ENCODE measurements around the gene PERM1.
A peak's percentile ranks its signal among the peaks of the same experiment; 100 is the strongest.
"Not testable (repeated sequence)": the region's sequence is repeated elsewhere in the genome, so short reads cannot be mapped to it uniquely, and the experiment has no call there.

The PERM1 gene

GRCh38 chr1:1013922-1014648 lies 32.2 kb upstream of the PERM1 start:
- no peak for DNase-seq

DNA sequence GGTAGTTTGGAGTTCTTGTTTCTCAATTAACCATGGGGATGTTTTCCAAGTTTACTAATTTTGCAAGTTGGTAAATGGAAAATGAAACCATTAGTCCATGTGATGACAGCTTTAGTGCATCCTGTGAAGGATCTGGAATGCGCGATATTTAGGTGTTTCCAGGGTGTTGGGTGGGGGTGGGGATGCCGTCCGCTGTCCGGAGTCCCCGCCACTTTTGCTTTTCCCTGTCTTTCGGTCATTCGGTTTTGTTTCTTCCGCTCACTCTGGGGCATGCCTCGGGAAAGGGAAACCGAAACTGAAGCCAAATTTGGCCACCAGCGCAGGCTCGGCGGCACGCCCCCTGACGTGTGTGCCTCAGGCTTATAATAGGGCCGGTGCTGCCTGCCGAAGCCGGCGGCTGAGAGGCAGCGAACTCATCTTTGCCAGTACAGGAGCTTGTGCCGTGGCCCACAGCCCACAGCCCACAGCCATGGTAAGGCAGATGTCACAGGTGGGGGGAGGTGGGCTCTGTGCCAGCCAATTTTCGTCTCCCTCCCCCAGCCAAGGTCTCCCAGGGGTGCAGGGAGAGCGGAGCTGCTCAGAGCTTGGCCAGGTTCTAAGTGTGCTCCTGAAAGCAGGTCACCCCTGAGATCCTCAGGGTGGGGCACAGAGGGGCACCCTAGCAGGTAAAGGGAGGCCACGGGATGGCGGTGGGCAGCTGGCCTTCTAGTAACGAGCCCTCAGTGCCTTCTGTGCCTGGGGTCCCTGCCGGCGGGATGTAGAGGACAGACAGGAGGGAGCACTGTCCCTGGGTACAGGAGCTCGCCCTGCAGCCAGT lies 31.4 kb upstream of the PERM1 start, which contains the start of gene ISG15:
TSS of gene ISG15 (plus strand) at position 393 of the 817 bp plus-strand sequence. CDS start at position 470, 77 bp downstream.
- DNase-seq = peak; percentile 76

DNA sequence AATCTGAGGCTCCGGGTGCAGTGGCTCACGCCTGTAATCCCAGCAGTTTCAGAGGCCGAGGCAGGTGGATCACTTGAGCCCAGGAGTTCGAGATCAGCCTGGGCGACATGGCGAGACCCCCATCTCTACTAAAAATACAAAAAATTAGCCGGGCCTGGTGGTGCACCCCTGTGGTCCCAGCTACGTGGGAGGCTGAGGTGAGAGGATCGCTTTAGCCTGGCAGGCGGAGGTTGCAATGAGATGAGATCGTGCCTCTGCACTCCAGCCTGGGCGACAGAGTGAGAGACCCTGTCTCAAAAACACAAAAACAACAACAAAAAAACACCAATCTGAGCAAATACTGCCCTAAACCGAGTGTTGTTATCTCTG lies 30.8 kb upstream of the PERM1 start:
- DNase-seq = not testable (repeated sequence)

- DNase-seq = no peak
These were observed 29.6 kb upstream of the PERM1 start for GRCh38 chr1:1011396-1011949.

GRCh38 chr1:1010131-1010530 lies 28.2 kb upstream of the PERM1 start:
- DNase-seq = not testable (repeated sequence)

DNA sequence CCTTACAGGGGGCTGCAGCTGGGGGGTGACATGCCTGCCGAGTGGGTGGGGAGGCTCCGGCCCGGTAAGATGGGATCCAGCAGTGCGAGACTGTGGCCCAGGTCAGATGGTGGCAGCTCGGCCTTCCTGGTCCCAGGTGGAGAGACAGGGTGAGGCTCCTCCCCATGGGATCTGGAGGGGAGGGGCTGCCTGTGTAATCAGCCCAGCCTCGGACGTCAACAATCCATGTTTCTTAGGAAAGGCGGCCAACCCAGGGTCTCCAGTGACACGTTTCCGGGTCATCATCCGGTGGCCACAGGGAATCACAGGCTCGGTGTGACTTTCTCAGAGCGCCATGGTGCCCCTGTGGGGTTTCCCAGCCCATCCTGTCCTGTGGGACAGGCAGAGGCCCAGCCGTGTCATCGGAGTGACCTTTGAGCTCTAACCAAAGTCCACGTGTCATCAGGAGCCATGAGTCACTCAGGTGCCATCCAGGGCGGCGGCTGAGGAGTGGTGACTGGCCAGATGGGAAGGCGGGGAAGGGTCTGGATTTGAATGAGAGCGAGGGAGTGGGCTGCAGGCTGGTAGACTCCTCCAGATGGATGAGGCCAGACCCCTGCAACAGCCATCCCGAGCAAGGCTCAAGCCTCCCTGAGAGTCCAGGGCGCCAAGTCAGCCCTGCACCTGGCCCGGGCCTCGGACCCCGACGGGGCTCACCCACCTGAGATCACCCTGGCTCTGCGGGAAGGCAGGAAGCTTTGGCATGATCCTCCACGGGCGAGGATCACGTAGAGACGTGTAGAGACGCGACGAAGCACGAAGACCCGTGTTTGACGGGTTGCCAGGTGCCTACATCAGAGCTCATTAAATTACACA lies 24.6 kb upstream of the PERM1 start:
- DNase-seq = no peak

- no peak for DNase-seq
These were observed 23.9 kb upstream of the PERM1 start for GRCh38 chr1:1005774-1006304.

DNA sequence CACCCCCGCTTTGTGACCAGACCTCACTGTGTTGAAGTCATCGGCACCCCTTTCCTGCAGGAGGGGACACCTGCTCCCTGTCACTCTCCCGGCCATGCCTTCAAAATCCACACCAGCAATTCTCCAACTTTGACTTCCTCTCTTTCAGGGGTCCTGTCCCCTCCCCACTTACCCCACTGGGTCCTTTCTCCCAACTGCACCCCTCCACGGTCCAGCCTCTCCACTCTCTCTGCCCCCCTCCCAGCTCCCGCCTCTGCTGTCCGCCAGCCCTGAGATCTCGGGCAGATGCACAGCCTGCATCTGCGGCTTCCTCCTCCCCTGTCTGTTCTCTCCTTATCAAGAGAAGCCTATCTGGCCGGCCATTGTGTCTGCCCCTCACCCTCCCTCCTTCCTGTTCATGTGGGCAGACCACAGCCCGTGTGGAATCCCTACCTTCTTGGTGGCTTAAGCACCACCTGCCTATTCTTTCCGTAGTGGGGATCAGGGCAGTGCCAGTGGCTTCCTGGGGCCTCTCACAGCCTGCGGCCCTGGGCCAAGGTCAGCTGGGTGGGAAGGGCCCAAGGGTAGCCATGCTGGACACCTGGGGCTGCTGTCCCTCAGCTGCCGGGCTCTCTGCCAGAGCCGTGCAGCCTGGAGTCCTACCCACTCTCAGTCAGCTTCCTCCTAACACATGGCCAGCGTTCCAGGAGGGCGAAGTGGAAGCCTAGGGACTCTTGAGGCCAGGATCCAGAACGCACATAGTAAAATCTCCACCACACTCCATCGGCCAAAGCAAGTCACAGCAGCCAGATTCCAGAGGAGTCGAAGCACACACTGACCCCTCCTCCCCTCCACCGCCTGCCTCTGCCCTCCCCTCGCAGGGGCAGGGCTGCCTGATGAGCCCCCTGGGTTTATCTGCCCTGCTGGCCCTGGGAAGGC lies 23.1 kb upstream of the PERM1 start:
- peak; percentile 30 for DNase-seq

GRCh38 chr1:1004420-1004779 lies 22.5 kb upstream of the PERM1 start:
- DNase-seq = no peak

DNA sequence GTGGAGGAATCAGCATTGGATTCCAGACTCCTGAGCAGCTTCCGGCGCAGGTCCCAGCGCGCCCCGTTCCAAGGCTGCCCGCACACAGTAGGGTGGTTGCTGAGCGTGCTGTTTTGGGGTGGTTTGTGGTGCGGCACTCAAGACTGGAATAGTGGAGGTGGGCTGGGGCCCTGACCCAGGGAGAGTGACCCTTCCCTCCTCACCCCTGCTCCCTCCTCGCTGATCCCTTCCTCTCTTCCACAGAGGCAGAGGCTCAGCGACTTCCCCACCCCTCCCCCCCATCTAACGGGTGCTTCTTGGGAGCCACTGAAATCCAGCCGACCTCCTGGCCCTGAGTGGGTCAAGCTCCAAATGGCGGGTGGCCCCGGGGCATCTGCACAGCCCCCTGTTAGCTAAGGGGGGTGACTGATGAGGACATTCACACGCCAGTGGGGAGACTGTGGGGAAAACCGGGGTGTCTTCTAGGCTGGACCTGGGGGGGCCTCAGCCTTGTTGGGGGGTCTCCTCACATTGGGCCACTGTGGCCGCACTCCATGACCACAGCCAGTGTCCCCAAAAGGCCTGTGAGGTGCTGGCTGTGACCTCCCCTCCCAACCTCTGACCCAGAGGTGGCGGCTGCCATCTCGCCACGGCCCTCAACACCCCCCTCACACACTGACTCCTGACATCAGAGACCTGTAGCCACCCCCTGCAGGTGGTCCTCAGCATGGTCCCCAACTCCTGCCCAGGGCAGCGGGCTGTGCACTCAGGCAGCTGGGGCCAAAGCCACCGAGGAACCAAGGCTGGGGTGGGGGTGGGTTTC lies 21.9 kb upstream of the PERM1 start:
- no peak for DNase-seq

DNA sequence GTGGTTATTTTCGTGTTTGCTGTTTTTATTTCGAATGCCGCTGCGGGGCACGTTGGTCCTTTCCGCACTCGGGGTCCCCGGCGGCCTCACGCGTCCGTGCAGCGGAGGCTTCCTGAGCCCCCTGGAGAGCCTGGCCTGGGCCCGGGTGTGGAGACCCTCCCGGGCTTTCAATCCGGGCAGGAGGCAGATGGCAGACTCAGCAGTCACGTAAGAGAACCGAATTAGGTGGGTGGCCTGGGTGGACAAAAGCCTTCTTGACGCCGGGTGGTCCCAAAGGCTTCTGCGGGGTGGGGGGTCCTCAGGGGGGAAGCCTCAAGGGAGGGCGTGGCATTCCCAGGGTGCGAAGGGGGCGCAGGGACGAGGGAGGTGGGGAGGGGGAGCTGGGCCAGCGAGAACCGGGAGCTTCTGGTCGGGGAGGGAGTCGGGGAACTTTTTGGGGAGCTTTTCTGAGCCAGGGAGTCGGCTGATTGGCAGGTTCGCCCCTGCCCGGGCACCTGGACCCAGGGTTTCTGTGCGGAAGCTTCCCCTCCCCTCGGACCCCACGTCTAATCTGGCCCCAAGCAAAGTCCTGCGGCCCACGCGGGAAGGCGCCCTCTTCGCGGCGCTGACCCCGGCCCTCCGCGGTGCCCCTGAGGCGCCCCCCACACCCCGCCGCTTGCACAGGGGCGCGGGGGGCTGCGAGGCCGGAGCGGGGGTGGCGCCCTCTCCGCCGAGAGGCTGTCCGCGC lies 19.3 kb upstream of the PERM1 start:
- DNase-seq = no peak

GRCh38 chr1:1000357-1001056 lies 18.6 kb upstream of the PERM1 start:
- DNase-seq = peak; percentile 17

- DNase-seq = peak; percentile 22
These were observed 17.9 kb upstream of the PERM1 start, which contains the start of gene HES4 for GRCh38 chr1:999725-1000356. Gene HES4, minus strand, starts transcription at chr1:1000097. Its CDS starts 124 bp downstream, at chr1:999973.

- DNase-seq = no peak
These were observed 17.3 kb upstream of the PERM1 start for GRCh38 chr1:998995-999724.

DNA sequence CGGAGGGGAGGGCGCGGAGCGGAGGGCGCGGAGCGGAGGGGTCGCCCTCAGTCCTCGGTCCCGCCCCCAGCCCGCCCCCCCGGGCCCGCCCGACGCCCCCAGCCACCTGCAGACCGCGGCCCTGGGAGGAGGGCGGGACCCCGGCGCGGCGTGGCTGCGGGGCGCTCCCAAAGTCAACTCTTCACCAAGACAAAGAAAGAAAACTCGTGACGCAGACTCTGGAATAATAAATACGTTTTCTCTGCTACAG lies 16.8 kb upstream of the PERM1 start:
- no peak for DNase-seq

- no peak for DNase-seq
These were observed 16.3 kb upstream of the PERM1 start for GRCh38 chr1:997993-998744.

GRCh38 chr1:997713-997992 lies 15.8 kb upstream of the PERM1 start:
- DNase-seq = no peak

All from NCI-H2029 (cell line).